Spleen (tissue), 11 donors: ENCODE data around the gene ZSCAN5A. TPM values are rescaled to one million over a fixed set of nuclear protein-coding genes. Genes with fewer than 3 reads are reported as not detected.
A peak's percentile ranks its signal among the peaks of the same experiment; 100 is the strongest.

Source experiments
- DNase-seq: peaks from one replicate; pipeline ENCODE4 v3.0.0-alpha.2; 2020
- H3K27ac ChIP-seq, 8 donors: fragments of 200-600 bp; sonication (generic) in 7 of 8; 1 replicate in 4 of 8; 2 replicates in 4 of 8; pipeline versions ENCODE4 v1.5.0 to v1.8.0; 2016 to 2021; ENCODE audit warnings: inconsistent platforms in 4 of 8, mild to moderate bottlenecking in 4 of 8, moderate library complexity in 1 of 8
- H3K27me3 ChIP-seq, 7 donors: fragments of 200-600 bp; sonication (generic) in 6 of 7; replicated peaks in 1 of 7; 1 replicate in 4 of 7; 2 replicates in 3 of 7; pipeline versions ENCODE4 v1.5.0 to v1.8.0; 2016 to 2021; ENCODE audit warnings: inconsistent platforms in 3 of 7, mild to moderate bottlenecking in 1 of 7
- H3K36me3 ChIP-seq, 6 donors: fragments of 200-600 bp; sonication (generic) in 5 of 6; 1 replicate in 4 of 6; 2 replicates in 2 of 6; pipeline versions ENCODE4 v1.5.0 to v1.8.0; 2016 to 2021; ENCODE audit warnings: inconsistent platforms in 2 of 6
- H3K4me1 ChIP-seq, 6 donors: fragments of 200-600 bp; sonication (generic) in 5 of 6; 1 replicate in 3 of 6; 2 replicates in 3 of 6; pipeline versions ENCODE4 v1.5.0 to v1.8.0; 2016 to 2021; ENCODE audit warnings: inconsistent platforms in 3 of 6
- H3K4me3 ChIP-seq, 8 donors: fragments of 200-600 bp; sonication (generic) in 7 of 8; 1 replicate in 4 of 8; 2 replicates in 4 of 8; pipeline versions ENCODE4 v1.5.0 to v1.8.0; 2016 to 2021; ENCODE audit warnings: inconsistent platforms in 4 of 8, mild to moderate bottlenecking in 4 of 8, moderate library complexity in 2 of 8
- H3K9me3 ChIP-seq, 8 donors: fragments of 200-600 bp; sonication (generic) in 7 of 8; 1 replicate in 4 of 8; 2 replicates in 4 of 8; pipeline versions ENCODE4 v1.5.0 to v1.8.0; 2016 to 2021; ENCODE audit warnings: inconsistent platforms in 4 of 8
- POLR2A ChIP-seq, 3 donors: fragments of 450-650 bp; IDR thresholded peaks; one replicate each; pipeline ENCODE4 v1.5.1; 2017; ENCODE audit warnings: antibody characterized with exemption in 3 of 3, mild to moderate bottlenecking in 1 of 3
- POLR2AphosphoS5 ChIP-seq, 3 donors: sonication (generic); formaldehyde crosslinking; IDR thresholded peaks; one replicate each; pipeline ENCODE4 v1.5.1; 2017; ENCODE audit warnings: antibody characterized with exemption in 3 of 3
- WGBS, 5 donors: extraction: QIAGEN DNeasy Blood & Tissue Kit in 3 of 5; methylation state at CpG; one replicate each; pipeline versions ENCODE4 v1.1.5 to v1.1.7; 2013 to 2018; 5-methylcytosine and 5-hydroxymethylcytosine counted together
- intact Hi-C: fragments of 100-400 bp; cut with DNase I; formaldehyde crosslinking; loops from one replicate; pipeline ENCODE4 v1.15.0; 2023; ENCODE audit warnings: low total_unique reads
- polyA plus RNA-seq, 3 donors: library from polyadenylated mRNA; stranded (reverse); fragments of 200-250 nt; gene quantifications; one replicate each; pipeline ENCODE4 v1.2.1, GENCODE V29; 2013
- total RNA-seq, 7 donors: library from RNA; depleted of rRNA in 3 of 7; stranded (reverse); fragments of >200 nt in 3 of 7; fragmentation: NEBNext Ultra II Directional in 4 of 7; extraction: Animal tissue kit (Norgen Biotek cat#: 25700) in 4 of 7; gene quantifications; one replicate each; pipeline versions ENCODE4 v1.1.0 to v1.2.1, GENCODE V29; 2016 to 2021
- TF ChIP-seq, protein P1 (sequence below), 11 experiments: fragments of 200-600 bp in 7 of 11; fragments of 450-650 bp in 4 of 11; sonication (generic) in 4 of 11; IDR thresholded peaks in 8 of 11; conservative IDR thresholded peaks in 3 of 11; 1 replicate in 7 of 11; 2 replicates in 4 of 11; pipeline versions ENCODE4 v1.4.0 to v1.8.0; 2016 to 2021; ENCODE audit warnings: antibody characterized with exemption in 11 of 11, inconsistent platforms in 4 of 11, mild to moderate bottlenecking in 1 of 11
- donor health status: healthy with polysubstance abuse.
- donor health status: DM: no; HTN: no; CAD: no; lungs with moderate emphysema.
- donor health status: DM: no; HTN: no; CAD: no.
- donor health status: Bipolar disorder and iron deficiency.
- donor health status: healthy.
- donor health status: DM: no; HTN: no; CAD: no.
- donor health status: DM: yes; HTN: yes; CAD: no.

ZSCAN5A gene
- total and polyA plus RNA-seq, 10 donors = 3.4 to 18.7 (median 7.1) TPM

- WGBS, 5 donors = 83 to 92% (median 88%) methylated on average over 6 of the region's 6 CpGs
- intact Hi-C loops = no loop called here
- no peak for DNase-seq
Observed at GRCh38 chr19:56272161-56272798, 42.4 kb downstream of the ZSCAN5A start, which contains the start of gene EDDM13. Gene EDDM13 (plus strand): TSS chr19:56272748. CDS start chr19:56272835, 87 bp downstream.

GRCh38 chr19:56271151-56271550 lies 43.5 kb downstream of the ZSCAN5A start:
- no peak overlapping the region for H3K27ac ChIP-seq

More at GRCh38 chr19:56272161-56272798, 42.4 kb downstream of the ZSCAN5A start, which contains the start of gene EDDM13:
- peaks cover 0 to 5% (median 0%) of the 10 kb centered on the region in 8 donors for H3K9me3 ChIP-seq
- H3K4me3 ChIP-seq = no peak within 1 kb of the TSS
- H3K27me3 ChIP-seq = no peaks in the 10 kb centered on the region
- TF ChIP-seq POLR2AphosphoS5 (IDR thresholded peaks at IDR 0.05) (no peak), POLR2A (IDR thresholded peaks at IDR 0.05) (no peak)
- TF ChIP-seq, protein P1, sequence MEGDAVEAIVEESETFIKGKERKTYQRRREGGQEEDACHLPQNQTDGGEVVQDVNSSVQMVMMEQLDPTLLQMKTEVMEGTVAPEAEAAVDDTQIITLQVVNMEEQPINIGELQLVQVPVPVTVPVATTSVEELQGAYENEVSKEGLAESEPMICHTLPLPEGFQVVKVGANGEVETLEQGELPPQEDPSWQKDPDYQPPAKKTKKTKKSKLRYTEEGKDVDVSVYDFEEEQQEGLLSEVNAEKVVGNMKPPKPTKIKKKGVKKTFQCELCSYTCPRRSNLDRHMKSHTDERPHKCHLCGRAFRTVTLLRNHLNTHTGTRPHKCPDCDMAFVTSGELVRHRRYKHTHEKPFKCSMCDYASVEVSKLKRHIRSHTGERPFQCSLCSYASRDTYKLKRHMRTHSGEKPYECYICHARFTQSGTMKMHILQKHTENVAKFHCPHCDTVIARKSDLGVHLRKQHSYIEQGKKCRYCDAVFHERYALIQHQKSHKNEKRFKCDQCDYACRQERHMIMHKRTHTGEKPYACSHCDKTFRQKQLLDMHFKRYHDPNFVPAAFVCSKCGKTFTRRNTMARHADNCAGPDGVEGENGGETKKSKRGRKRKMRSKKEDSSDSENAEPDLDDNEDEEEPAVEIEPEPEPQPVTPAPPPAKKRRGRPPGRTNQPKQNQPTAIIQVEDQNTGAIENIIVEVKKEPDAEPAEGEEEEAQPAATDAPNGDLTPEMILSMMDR (IDR thresholded peaks at IDR 0.05 in 8 of 11, conservative IDR thresholded peaks at IDR 0.05 in 3 of 11) = no peak
- H3K4me1 ChIP-seq = no peaks in the 10 kb centered on the region
- H3K36me3 ChIP-seq = peaks cover 0 to 9% (median 0%) of the 10 kb centered on the region in 6 donors
- H3K27ac ChIP-seq = no peak within 1 kb of the TSS

GRCh38 chr19:56270676-56271075 lies 44.0 kb downstream of the ZSCAN5A start:
- Histone ChIP-seq H3K4me1 (no peaks in the 10 kb centered on the region), H3K9me3 (no peaks in the 10 kb centered on the region), H3K27me3 (no peaks in the 10 kb centered on the region), H3K27ac (peak overlapping the region in 1 of 8 donors; percentile 11), H3K36me3 (no peaks in the 10 kb centered on the region), H3K4me3 (no peak overlapping the region)
- intact Hi-C loops = no loop called here
- TF ChIP-seq, protein P1 (IDR thresholded peaks at IDR 0.05 in 8 of 11, conservative IDR thresholded peaks at IDR 0.05 in 3 of 11) = no peak
- TF ChIP-seq POLR2AphosphoS5 (IDR thresholded peaks at IDR 0.05) (no peak), POLR2A (IDR thresholded peaks at IDR 0.05) (no peak)
- DNase-seq = no peak
- 46 to 79% (median 55%) methylated on average over 3 of the region's 3 CpGs for WGBS, 5 donors

More at GRCh38 chr19:56271151-56271550, 43.5 kb downstream of the ZSCAN5A start:
- no peak for DNase-seq
- intact Hi-C loops = no loop called here
- no peaks in the 10 kb centered on the region for H3K9me3 ChIP-seq
- H3K4me3 ChIP-seq = no peak overlapping the region
- TF ChIP-seq POLR2AphosphoS5 (IDR thresholded peaks at IDR 0.05) = no peak
- no peak for TF ChIP-seq POLR2A (IDR thresholded peaks at IDR 0.05)
- H3K36me3 ChIP-seq = no peaks in the 10 kb centered on the region
- no peaks in the 10 kb centered on the region for H3K27me3 ChIP-seq
- H3K4me1 ChIP-seq = no peaks in the 10 kb centered on the region
- WGBS, 5 donors = 57 to 86% (median 69%) methylated on average over 6 of the region's 6 CpGs

DNA sequence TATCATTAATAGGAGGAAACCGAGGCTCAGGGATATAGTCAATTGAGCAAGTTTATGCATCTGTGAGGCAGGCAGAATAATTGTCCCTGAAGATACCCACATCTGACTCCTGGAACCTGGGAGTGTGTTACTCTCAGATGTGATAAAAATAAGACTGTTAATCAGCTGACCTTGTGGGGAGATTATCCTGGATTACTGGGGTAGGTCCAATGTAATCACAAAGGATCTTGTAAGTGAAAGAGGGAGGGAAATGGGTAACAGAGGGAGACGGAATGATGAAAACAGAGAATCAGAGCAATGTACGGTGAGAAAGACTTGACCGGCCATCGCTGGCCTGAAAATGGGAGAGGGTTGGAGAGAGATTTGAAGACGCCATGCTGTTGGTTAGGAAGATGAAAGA lies 45.3 kb downstream of the ZSCAN5A start:
- Histone ChIP-seq H3K4me1 (no peaks in the 10 kb centered on the region), H3K4me3 (no peak overlapping the region), H3K27me3 (no peaks in the 10 kb centered on the region), H3K27ac (no peak overlapping the region), H3K9me3 (no peaks in the 10 kb centered on the region), H3K36me3 (no peaks in the 10 kb centered on the region)
- no peak for DNase-seq
- TF ChIP-seq POLR2A (IDR thresholded peaks at IDR 0.05) = no peak
- TF ChIP-seq, protein P1 (IDR thresholded peaks at IDR 0.05 in 8 of 11, conservative IDR thresholded peaks at IDR 0.05 in 3 of 11) = no peak
- TF ChIP-seq POLR2AphosphoS5 (IDR thresholded peaks at IDR 0.05) = no peak
- intact Hi-C loops = no loop called here
- 83 to 98% (median 96%) methylated on average over 6 of the region's 6 CpGs for WGBS, 5 donors
